Measurements from ENCODE around the gene PRSS21. TPM values are rescaled to one million over a fixed set of nuclear protein-coding genes. Genes with fewer than 3 reads are reported as not detected.

The PRSS21 gene
- total and polyA plus RNA-seq, 8 donors: 0.59 to 3.2 (median 1.0) TPM; not detected in 1

GRCh38 chr16:2830355-2830695, 13.3 kb downstream of the PRSS21 start:
- ATAC-seq (peak in 1 of 4 donors; percentile 10), DNase-seq (no peak), FAIRE-seq (no peak)
- H3K27me3 ChIP-seq: no peaks in the 10 kb centered on the region
- H3K27ac ChIP-seq: no peak overlapping the region
- no peaks in the 10 kb centered on the region for H3K9me3 ChIP-seq
- H3K4me3 ChIP-seq: no peak overlapping the region
- intact Hi-C loops (cut with DNase I): no loop called here
- 56 to 63% methylated on average over 5 of the region's 5 CpGs for WGBS, 2 donors
- TF ChIP-seq CTCF (IDR thresholded peaks at IDR 0.05): no peak
- H3K36me3 ChIP-seq: no peaks in the 10 kb centered on the region
- no peaks in the 10 kb centered on the region for H3K4me1 ChIP-seq

- DNase-seq (peak in 1 of 6 donors; percentile 41), FAIRE-seq (no peak), ATAC-seq (no peak)
- intact Hi-C loops (cut with DNase I): no loop called here
- WGBS, 2 donors: 60 to 64% methylated on average over 15 of the region's 15 CpGs
- Histone ChIP-seq H3K36me3 (no peaks in the 10 kb centered on the region), H3K27ac (no peak overlapping the region), H3K4me3 (no peak overlapping the region), H3K27me3 (no peaks in the 10 kb centered on the region), H3K4me1 (no peaks in the 10 kb centered on the region), H3K9me3 (no peaks in the 10 kb centered on the region)
- no peak for TF ChIP-seq CTCF (IDR thresholded peaks at IDR 0.05)
These were observed 14.2 kb downstream of the PRSS21 start for GRCh38 chr16:2831203-2831602.

GRCh38 chr16:2833776-2834175, 16.7 kb downstream of the PRSS21 start:
- Histone ChIP-seq H3K27ac (no peak overlapping the region), H3K4me1 (no peaks in the 10 kb centered on the region), H3K36me3 (no peaks in the 10 kb centered on the region), H3K9me3 (no peaks in the 10 kb centered on the region), H3K4me3 (no peak overlapping the region), H3K27me3 (no peaks in the 10 kb centered on the region)
- intact Hi-C loops (cut with DNase I): no loop called here
- DNase-seq (no peak), FAIRE-seq (no peak), ATAC-seq (no peak)
- 53 to 70% methylated on average over 7 of the region's 7 CpGs for WGBS, 2 donors
- no peak for TF ChIP-seq CTCF (IDR thresholded peaks at IDR 0.05)

GRCh38 chr16:2834968-2835367, 17.9 kb downstream of the PRSS21 start:
- FAIRE-seq: no peak
- Histone ChIP-seq H3K27me3 (no peaks in the 10 kb centered on the region), H3K9me3 (no peaks in the 10 kb centered on the region), H3K36me3 (no peaks in the 10 kb centered on the region), H3K4me1 (no peaks in the 10 kb centered on the region), H3K4me3 (no peak overlapping the region), H3K27ac (peak overlapping the region; percentile 48 to 79 (median 73))
- WGBS, 2 donors: 59 to 62% methylated on average over 3 of the region's 3 CpGs
- no peak for ATAC-seq
- DNase-seq: no peak
- intact Hi-C loops (cut with DNase I): no loop called here
- no peak for TF ChIP-seq CTCF (IDR thresholded peaks at IDR 0.05)

GRCh38 chr16:2835638-2836493, 18.8 kb downstream of the PRSS21 start:
- H3K9me3 ChIP-seq: no peaks in the 10 kb centered on the region
- H3K36me3 ChIP-seq: no peaks in the 10 kb centered on the region
- no peaks in the 10 kb centered on the region for H3K4me1 ChIP-seq
- no peak for FAIRE-seq
- peak; percentile 66 to 81 (median 76) for ATAC-seq
- no peak overlapping the region for H3K4me3 ChIP-seq
- peak overlapping the region; percentile 51 to 79 (median 73) for H3K27ac ChIP-seq
- DNase-seq: peak; percentile 32 to 66 (median 64)
- intact Hi-C loops (cut with DNase I): no loop called here
- no peaks in the 10 kb centered on the region for H3K27me3 ChIP-seq
- no peak for TF ChIP-seq CTCF (IDR thresholded peaks at IDR 0.05)
- 24 to 29% methylated on average over 22 of the region's 22 CpGs for WGBS, 2 donors

Measured in pancreas (tissue), 10 donors.